ENCODE data around the gene LRRC55.

DNA sequence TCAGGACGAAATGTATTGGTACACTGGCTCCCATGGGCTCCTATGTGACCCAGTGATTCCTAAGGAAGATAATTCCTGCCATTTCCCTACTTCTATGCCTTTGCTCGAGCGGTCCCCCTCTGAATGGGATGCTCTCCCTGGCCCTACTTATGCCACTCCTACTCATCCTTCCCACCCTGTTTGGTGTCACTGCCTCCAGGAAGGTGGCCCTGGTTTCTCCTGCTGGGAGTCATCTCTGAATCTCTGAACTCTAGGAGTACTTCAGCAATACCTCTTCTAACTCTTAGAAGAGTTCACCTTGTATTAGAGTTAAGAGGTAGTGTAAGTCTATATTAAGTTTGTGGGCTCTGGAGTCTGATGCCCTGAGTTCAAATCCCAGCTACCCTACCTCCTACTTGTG is 35.5 kb upstream of the LRRC55 start:
- no peak for TF ChIP-seq YY1 (IDR thresholded peaks at IDR 0.05; ENCODE audit: extremely low read depth, insufficient replicate concordance, low read depth, low read length)
- TF ChIP-seq, protein P1, sequence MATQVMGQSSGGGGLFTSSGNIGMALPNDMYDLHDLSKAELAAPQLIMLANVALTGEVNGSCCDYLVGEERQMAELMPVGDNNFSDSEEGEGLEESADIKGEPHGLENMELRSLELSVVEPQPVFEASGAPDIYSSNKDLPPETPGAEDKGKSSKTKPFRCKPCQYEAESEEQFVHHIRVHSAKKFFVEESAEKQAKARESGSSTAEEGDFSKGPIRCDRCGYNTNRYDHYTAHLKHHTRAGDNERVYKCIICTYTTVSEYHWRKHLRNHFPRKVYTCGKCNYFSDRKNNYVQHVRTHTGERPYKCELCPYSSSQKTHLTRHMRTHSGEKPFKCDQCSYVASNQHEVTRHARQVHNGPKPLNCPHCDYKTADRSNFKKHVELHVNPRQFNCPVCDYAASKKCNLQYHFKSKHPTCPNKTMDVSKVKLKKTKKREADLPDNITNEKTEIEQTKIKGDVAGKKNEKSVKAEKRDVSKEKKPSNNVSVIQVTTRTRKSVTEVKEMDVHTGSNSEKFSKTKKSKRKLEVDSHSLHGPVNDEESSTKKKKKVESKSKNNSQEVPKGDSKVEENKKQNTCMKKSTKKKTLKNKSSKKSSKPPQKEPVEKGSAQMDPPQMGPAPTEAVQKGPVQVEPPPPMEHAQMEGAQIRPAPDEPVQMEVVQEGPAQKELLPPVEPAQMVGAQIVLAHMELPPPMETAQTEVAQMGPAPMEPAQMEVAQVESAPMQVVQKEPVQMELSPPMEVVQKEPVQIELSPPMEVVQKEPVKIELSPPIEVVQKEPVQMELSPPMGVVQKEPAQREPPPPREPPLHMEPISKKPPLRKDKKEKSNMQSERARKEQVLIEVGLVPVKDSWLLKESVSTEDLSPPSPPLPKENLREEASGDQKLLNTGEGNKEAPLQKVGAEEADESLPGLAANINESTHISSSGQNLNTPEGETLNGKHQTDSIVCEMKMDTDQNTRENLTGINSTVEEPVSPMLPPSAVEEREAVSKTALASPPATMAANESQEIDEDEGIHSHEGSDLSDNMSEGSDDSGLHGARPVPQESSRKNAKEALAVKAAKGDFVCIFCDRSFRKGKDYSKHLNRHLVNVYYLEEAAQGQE (IDR thresholded peaks at IDR 0.05; ENCODE audit: low read depth): no peak
- TF ChIP-seq, protein P2, sequence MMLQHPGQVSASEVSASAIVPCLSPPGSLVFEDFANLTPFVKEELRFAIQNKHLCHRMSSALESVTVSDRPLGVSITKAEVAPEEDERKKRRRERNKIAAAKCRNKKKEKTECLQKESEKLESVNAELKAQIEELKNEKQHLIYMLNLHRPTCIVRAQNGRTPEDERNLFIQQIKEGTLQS (IDR thresholded peaks at IDR 0.05): no peak
- no peak for TF ChIP-seq POLR2A (IDR thresholded peaks at IDR 0.05; ENCODE audit: borderline replicate concordance, extremely low read depth, insufficient read depth, insufficient read length)
- no peak for TF ChIP-seq EZH2 (IDR thresholded peaks at IDR 0.05)
- TF ChIP-seq, protein P3, sequence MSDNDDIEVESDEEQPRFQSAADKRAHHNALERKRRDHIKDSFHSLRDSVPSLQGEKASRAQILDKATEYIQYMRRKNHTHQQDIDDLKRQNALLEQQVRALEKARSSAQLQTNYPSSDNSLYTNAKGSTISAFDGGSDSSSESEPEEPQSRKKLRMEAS (IDR thresholded peaks at IDR 0.05): no peak
